SK-N-SH (cell line): ENCODE measurements around the gene PLK2. TPM values are rescaled to one million over a fixed set of nuclear protein-coding genes. Genes with fewer than 3 reads are reported as not detected.

ENCODE experiments used
- CTCF ChIA-PET: fragments of 300-600, 350-600 bp; formaldehyde crosslinking; extraction: SDS; loops from one replicate; lab custom pipeline; 2021; lab: Yijun Ruan, JAX
- POLR2A ChIA-PET: fragments of 350-600 bp; sonication (Branson Sonifier 250); formaldehyde crosslinking; extraction: SDS; loops from one replicate; lab custom pipeline; 2020; ENCODE audit warnings: antibody characterized with exemption, inconsistent platforms; lab: Yijun Ruan, JAX
- DNase-seq: peaks from one replicate; pipeline ENCODE4 v3.0.0; 2012
- H2AFZ ChIP-seq: fragments of 200-600 bp; sonication (generic); 2 replicates; pipeline ENCODE4 v1.8.1; 2016; ENCODE audit warnings: antibody characterized with exemption, mild to moderate bottlenecking, low read depth
- H3F3A ChIP-seq: fragments of 200-600 bp; sonication (generic); replicated peaks from 2 replicates; pipeline ENCODE3; 2016; ENCODE audit warnings: antibody characterized with exemption, mild to moderate bottlenecking; ENCODE audit not compliant: insufficient read depth
- H3K27ac ChIP-seq, 2 experiments: fragments of 200-500 bp in 1 of 2; fragments of 200-600 bp in 1 of 2; sonication (Bioruptor generic) in 1 of 2; sonication (generic), shearing (Covaris generic) in 1 of 2; 2 replicates each; pipeline versions ENCODE4 v1.5.1 to v1.6.1; 2014 to 2016; ENCODE audit warnings: low read depth in 2 of 2, inconsistent platforms in 1 of 2, low read length in 1 of 2, mild to moderate bottlenecking in 1 of 2, mixed read lengths in 1 of 2
- H3K27me3 ChIP-seq: fragments of 200-600 bp; sonication (generic), shearing (Covaris generic); 2 replicates; pipeline ENCODE4 v1.6.1; 2016; ENCODE audit warnings: mixed run types; ENCODE audit not compliant: insufficient read depth
- H3K36me3 ChIP-seq, 2 experiments: fragments of 200-500 bp in 1 of 2; fragments of 200-600 bp in 1 of 2; sonication (Bioruptor generic) in 1 of 2; sonication (generic) in 1 of 2; replicated peaks in 1 of 2; 2 replicates each; pipeline versions ENCODE3 to v1.5.1; 2014 to 2016; ENCODE audit warnings: low read length in 1 of 2, mild to moderate bottlenecking in 1 of 2; ENCODE audit not compliant: insufficient read depth in 2 of 2, control insufficient read depth in 1 of 2
- H3K4me1 ChIP-seq, 2 experiments: fragments of 200-500 bp in 1 of 2; fragments of 200-600 bp in 1 of 2; sonication (Bioruptor generic) in 1 of 2; sonication (generic), shearing (Covaris generic) in 1 of 2; 2 replicates each; pipeline versions ENCODE4 v1.5.1 to v1.6.1; 2014 to 2016; ENCODE audit warnings: low read depth in 1 of 2, low read length in 1 of 2, mixed run types in 1 of 2; ENCODE audit not compliant: insufficient read depth in 2 of 2, control insufficient read depth in 1 of 2
- H3K4me2 ChIP-seq: fragments of 200-600 bp; sonication (generic), shearing (Covaris generic); 2 replicates; pipeline ENCODE4 v1.6.1; 2017; ENCODE audit warnings: mixed run types
- H3K4me3 ChIP-seq, 2 experiments: fragments of 200-500 bp in 1 of 2; fragments of 200-600 bp in 1 of 2; sonication (Bioruptor generic) in 1 of 2; sonication (generic), shearing (Covaris generic) in 1 of 2; 2 replicates each; pipeline versions ENCODE4 v1.5.1 to v1.8.1; 2014 to 2016; ENCODE audit warnings: low read depth in 2 of 2, inconsistent platforms in 1 of 2, low read length in 1 of 2, mild to moderate bottlenecking in 1 of 2, mixed read lengths in 1 of 2, moderate library complexity in 1 of 2
- H3K79me2 ChIP-seq: fragments of 200-600 bp; sonication (generic); 2 replicates; pipeline ENCODE4 v1.8.1; 2017; ENCODE audit warnings: mild to moderate bottlenecking; ENCODE audit not compliant: insufficient read depth
- H3K9ac ChIP-seq: fragments of 200-600 bp; sonication (generic); 2 replicates; pipeline ENCODE4 v1.6.1; 2017; ENCODE audit warnings: mixed run types
- H3K9me2 ChIP-seq: fragments of 200-600 bp; sonication (generic); 2 replicates; pipeline ENCODE4 v1.6.1; 2017; ENCODE audit warnings: mixed run types
- H3K9me3 ChIP-seq: fragments of 200-600 bp; sonication (generic); 2 replicates; pipeline ENCODE4 v1.6.1; 2017; ENCODE audit warnings: mixed run types, mild to moderate bottlenecking, moderate library complexity
- H4K20me1 ChIP-seq: fragments of 200-600 bp; sonication (generic); 2 replicates; pipeline ENCODE4 v1.6.1; 2017; ENCODE audit warnings: mild to moderate bottlenecking, mixed run types; ENCODE audit not compliant: insufficient read depth
- EZH2phosphoT487 ChIP-seq: fragments of 200-600 bp; sonication (generic); IDR thresholded peaks from 2 replicates; pipeline ENCODE4 v1.6.1; 2017; ENCODE audit warnings: low read depth, mixed run types, mild to moderate bottlenecking, antibody characterized with exemption, moderate library complexity, borderline replicate concordance
- FOXM1 ChIP-seq: IDR thresholded peaks from 2 replicates; pipeline ENCODE4 v1.4.0; 2012; ENCODE audit warnings: low read depth, mild to moderate bottlenecking
- GABPA ChIP-seq: IDR thresholded peaks from 2 replicates; pipeline ENCODE4 v1.4.0; 2012; ENCODE audit warnings: low read depth, mild to moderate bottlenecking
- GATA2 ChIP-seq: sonication (generic); formaldehyde crosslinking; IDR thresholded peaks from 2 replicates; pipeline ENCODE4 v1.5.0; 2020; ENCODE audit warnings: mild to moderate bottlenecking, missing genetic modification reagents
- MEF2A ChIP-seq: IDR thresholded peaks from 2 replicates; pipeline ENCODE4 v1.4.0; 2012; ENCODE audit warnings: low read depth, borderline replicate concordance
- NRF1 ChIP-seq: IDR thresholded peaks from 2 replicates; pipeline ENCODE4 v1.6.1; 2012; ENCODE audit warnings: low read depth, mild to moderate bottlenecking, low read length
- RCOR1 ChIP-seq: fragments of 150-350 bp; IDR thresholded peaks from 2 replicates; pipeline ENCODE4 v1.6.1; 2017; ENCODE audit warnings: antibody characterized with exemption, low read length
- RXRA ChIP-seq: IDR thresholded peaks from 2 replicates; pipeline ENCODE4 v1.4.0; 2012; ENCODE audit warnings: low read depth, mild to moderate bottlenecking, borderline replicate concordance
- SIN3A ChIP-seq: IDR thresholded peaks from 2 replicates; pipeline ENCODE4 v1.6.1; 2012; ENCODE audit warnings: low read depth, mild to moderate bottlenecking, low read length, moderate library complexity, borderline replicate concordance
- TAF1 ChIP-seq: IDR thresholded peaks from 2 replicates; pipeline ENCODE4 v1.6.1; 2012; ENCODE audit warnings: low read depth, mild to moderate bottlenecking, low read length, moderate library complexity, borderline replicate concordance
- TCF12 ChIP-seq: IDR thresholded peaks from 2 replicates; pipeline ENCODE4 v1.4.0; 2012
- USF1 ChIP-seq: IDR thresholded peaks from 2 replicates; pipeline ENCODE4 v1.4.0; 2012; ENCODE audit warnings: low read depth, borderline replicate concordance
- USF2 ChIP-seq: fragments of 150-350 bp; IDR thresholded peaks from 2 replicates; pipeline ENCODE4 v1.6.1; 2017; ENCODE audit warnings: antibody characterized with exemption, low read length, low read depth, borderline replicate concordance
- YY1 ChIP-seq: IDR thresholded peaks from 2 replicates; pipeline ENCODE4 v1.4.0; 2012; ENCODE audit warnings: low read depth, mild to moderate bottlenecking
- WGBS: methylation state at CpG from one replicate; pipeline ENCODE4 v1.1.6; 2017; ENCODE audit warnings: low lambda C conversion rate; 5-methylcytosine and 5-hydroxymethylcytosine counted together
- polyA plus RNA-seq, 3 experiments: library from polyadenylated mRNA; depleted of rRNA; stranded (reverse); fragments of >200 nt; gene quantifications; 2 replicates each; pipeline ENCODE4 v1.2.3, GENCODE V29; 2012
- TF ChIP-seq, protein P1 (sequence below): IDR thresholded peaks from 2 replicates; pipeline ENCODE4 v1.6.1; 2012; ENCODE audit warnings: mild to moderate bottlenecking, low read depth, low read length, moderate library complexity

The PLK2 gene
- polyA plus RNA-seq, 1 of the 3 experiments (the other 2 are of a cell fraction) = 157 TPM

GRCh38 chr5:58486290-58486689 is 26.4 kb upstream of the PLK2 start:
- ChIA-PET POLR2A (no interaction called here), CTCF (interaction anchor here (1.1 to 2.7 kb wide), 8 partner anchors 9 to 405 kb away, joined by 3 to 10 read pairs (median 5); no protein-coding TSS in a partner anchor)
- WGBS = 22% methylated on average over 1 of the region's 1 CpG
- no peak overlapping the region for H3K4me3 ChIP-seq
- no peaks in the 10 kb centered on the region for H3K79me2 ChIP-seq
- H3F3A ChIP-seq = no peaks in the 10 kb centered on the region
- H3K36me3 ChIP-seq = no peaks in the 10 kb centered on the region
- TF ChIP-seq GABPA (no peak), RXRA (no peak), MEF2A (no peak), YY1 (no peak), USF1 (no peak), TAF1 (no peak)
- no peaks in the 10 kb centered on the region for H4K20me1 ChIP-seq
- H2AFZ ChIP-seq = no peak overlapping the region
- no peaks in the 10 kb centered on the region for H3K4me1 ChIP-seq
- H3K27me3 ChIP-seq = no peaks in the 10 kb centered on the region; the same call in 1 of the 2 replicates
- no peaks in the 10 kb centered on the region for H3K9me2 ChIP-seq
- H3K9me3 ChIP-seq = no peaks in the 10 kb centered on the region
- H3K27ac ChIP-seq = no peak overlapping the region
- no peak for DNase-seq
- no peak overlapping the region for H3K9ac ChIP-seq
- H3K4me2 ChIP-seq = no peak overlapping the region

DNA sequence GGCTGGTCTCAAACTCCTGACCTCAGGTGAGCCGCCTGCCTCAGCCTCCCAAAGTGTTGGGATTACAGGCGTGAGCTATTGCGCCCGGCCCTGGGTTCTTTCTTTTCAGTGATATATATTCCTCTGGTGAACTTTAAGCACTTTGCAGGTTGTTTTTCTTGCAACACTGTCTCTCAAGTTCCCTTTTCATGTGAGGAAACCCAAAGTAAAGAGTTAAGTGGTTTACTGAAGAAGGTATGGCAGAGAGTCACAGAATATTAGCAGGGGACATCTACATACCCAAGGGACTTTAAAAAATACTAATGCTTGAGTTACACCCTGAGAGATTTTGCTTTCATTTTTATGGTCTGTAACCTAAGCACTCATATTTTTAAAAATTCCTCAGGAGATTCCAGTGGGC is 24.6 kb upstream of the PLK2 start:
- Histone ChIP-seq H3K4me2 (no peak overlapping the region), H3K27me3 (no peaks in the 10 kb centered on the region; the same call in 1 of the 2 replicates), H3K36me3 (no peaks in the 10 kb centered on the region), H3K27ac (no peak overlapping the region), H3F3A (no peaks in the 10 kb centered on the region), H3K9me2 (no peaks in the 10 kb centered on the region), H3K4me3 (no peak overlapping the region), H2AFZ (no peak overlapping the region), H3K9me3 (no peaks in the 10 kb centered on the region), H3K79me2 (no peaks in the 10 kb centered on the region), H3K4me1 (no peaks in the 10 kb centered on the region), H4K20me1 (no peaks in the 10 kb centered on the region), H3K9ac (no peak overlapping the region)
- 75% methylated on average over 4 of the region's 4 CpGs for WGBS
- no peak for DNase-seq
- TF ChIP-seq USF2 (no peak), RCOR1 (no peak), EZH2phosphoT487 (no peak), GATA2 (CRISPR knock-in tag) (no peak), NRF1 (no peak), MEF2A (no peak), USF1 (no peak), TCF12 (no peak), SIN3A (no peak), FOXM1 (no peak)
- TF ChIP-seq, protein P1, sequence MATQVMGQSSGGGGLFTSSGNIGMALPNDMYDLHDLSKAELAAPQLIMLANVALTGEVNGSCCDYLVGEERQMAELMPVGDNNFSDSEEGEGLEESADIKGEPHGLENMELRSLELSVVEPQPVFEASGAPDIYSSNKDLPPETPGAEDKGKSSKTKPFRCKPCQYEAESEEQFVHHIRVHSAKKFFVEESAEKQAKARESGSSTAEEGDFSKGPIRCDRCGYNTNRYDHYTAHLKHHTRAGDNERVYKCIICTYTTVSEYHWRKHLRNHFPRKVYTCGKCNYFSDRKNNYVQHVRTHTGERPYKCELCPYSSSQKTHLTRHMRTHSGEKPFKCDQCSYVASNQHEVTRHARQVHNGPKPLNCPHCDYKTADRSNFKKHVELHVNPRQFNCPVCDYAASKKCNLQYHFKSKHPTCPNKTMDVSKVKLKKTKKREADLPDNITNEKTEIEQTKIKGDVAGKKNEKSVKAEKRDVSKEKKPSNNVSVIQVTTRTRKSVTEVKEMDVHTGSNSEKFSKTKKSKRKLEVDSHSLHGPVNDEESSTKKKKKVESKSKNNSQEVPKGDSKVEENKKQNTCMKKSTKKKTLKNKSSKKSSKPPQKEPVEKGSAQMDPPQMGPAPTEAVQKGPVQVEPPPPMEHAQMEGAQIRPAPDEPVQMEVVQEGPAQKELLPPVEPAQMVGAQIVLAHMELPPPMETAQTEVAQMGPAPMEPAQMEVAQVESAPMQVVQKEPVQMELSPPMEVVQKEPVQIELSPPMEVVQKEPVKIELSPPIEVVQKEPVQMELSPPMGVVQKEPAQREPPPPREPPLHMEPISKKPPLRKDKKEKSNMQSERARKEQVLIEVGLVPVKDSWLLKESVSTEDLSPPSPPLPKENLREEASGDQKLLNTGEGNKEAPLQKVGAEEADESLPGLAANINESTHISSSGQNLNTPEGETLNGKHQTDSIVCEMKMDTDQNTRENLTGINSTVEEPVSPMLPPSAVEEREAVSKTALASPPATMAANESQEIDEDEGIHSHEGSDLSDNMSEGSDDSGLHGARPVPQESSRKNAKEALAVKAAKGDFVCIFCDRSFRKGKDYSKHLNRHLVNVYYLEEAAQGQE = no peak
- CTCF ChIA-PET = interaction anchor here (1.4 kb wide), 1 partner anchor 24 kb away, joined by 4 read pairs; no protein-coding TSS in a partner anchor
- POLR2A ChIA-PET = no interaction called here
